Frontal cortex (tissue), 1 donor: ENCODE measurements around the gene BTG3. TPM values are rescaled to one million over a fixed set of nuclear protein-coding genes. Genes with fewer than 3 reads are reported as not detected.

Experiments used
- small RNA-seq: library from RNA; depleted of rRNA; stranded (forward); fragments of <200 nt; gene quantifications from one replicate; pipeline ENCODE3, GENCODE V24; 2014
- total RNA-seq: library from RNA; depleted of rRNA; stranded (reverse); fragments of >200 nt; gene quantifications from one replicate; pipeline ENCODE4 v1.2.3, GENCODE V29; 2014

The BTG3 gene
- total RNA-seq, 1 donor from 2014 or later, result 20.8 TPM

Small RNA genes lying within 50 kb of the gene (small RNA-seq; reads per million reads assigned to genes)
- not detected for gene RF00019

Other genes with a start within 250 kb of the BTG3 start
- 405 TPM for gene CXADR, start 99.9 kb downstream of the BTG3 start, total RNA-seq
- 13.5 TPM for gene C21orf91, start 206.5 kb upstream of the BTG3 start, total RNA-seq